Adrenal gland (tissue), 12 donors: ENCODE results near the gene GRIFIN. TPM values are rescaled to one million over a fixed set of nuclear protein-coding genes. Genes with fewer than 3 reads are reported as not detected.

Experiments
- DNase-seq, 7 donors: peaks; one replicate each; pipeline ENCODE4 v3.0.0-alpha.2; 2019 to 2020
- H3K27ac ChIP-seq, 5 donors: fragments of 200-600 bp; sonication (generic) in 4 of 5; 1 replicate in 3 of 5; 2 replicates in 2 of 5; pipeline versions ENCODE4 v1.5.1 to v1.8.0; 2016 to 2020; ENCODE audit warnings: mild to moderate bottlenecking in 1 of 5
- H3K27me3 ChIP-seq: fragments of 200-600 bp; 2 replicates; pipeline ENCODE4 v1.8.0; 2021
- H3K36me3 ChIP-seq, 2 donors: fragments of 200-600 bp; replicated peaks in 1 of 2; 1 replicate in 1 of 2; 2 replicates in 1 of 2; pipeline versions ENCODE4 v1.5.1 to v1.8.0; 2018 to 2022
- H3K4me1 ChIP-seq, 2 donors: fragments of 200-600 bp; replicated peaks in 1 of 2; 1 replicate in 1 of 2; 2 replicates in 1 of 2; pipeline versions ENCODE4 v1.5.1 to v1.8.0; 2018 to 2021
- H3K4me3 ChIP-seq, 4 donors: fragments of 200-600 bp; sonication (generic) in 3 of 4; one replicate each; pipeline ENCODE4 v1.5.1; 2016 to 2018
- H3K9me3 ChIP-seq, 3 donors: fragments of 200-600 bp; sonication (generic) in 1 of 3; replicated peaks in 1 of 3; 1 replicate in 2 of 3; 2 replicates in 1 of 3; pipeline versions ENCODE4 v1.5.1 to v1.8.0; 2016 to 2021
- CTCF ChIP-seq, 6 experiments: fragments of 450-650 bp in 4 of 6; fragments of 200-600 bp in 2 of 6; sonication (generic) in 1 of 6; IDR thresholded peaks; 1 replicate in 5 of 6; 2 replicates in 1 of 6; pipeline versions ENCODE4 v1.5.1 to v1.8.0; 2016 to 2021; ENCODE audit warnings: antibody characterized with exemption in 6 of 6, mild to moderate bottlenecking in 2 of 6, moderate library complexity in 1 of 6
- POLR2A ChIP-seq, 2 donors: fragments of 450-650 bp; IDR thresholded peaks; one replicate each; pipeline ENCODE4 v1.6.1; 2017; ENCODE audit warnings: antibody characterized with exemption in 2 of 2, mild to moderate bottlenecking in 2 of 2, moderate library complexity in 1 of 2
- WGBS, 4 donors: extraction: QIAGEN DNeasy Blood & Tissue Kit in 2 of 4; methylation state at CpG; one replicate each; pipeline versions ENCODE4 v1.1.5 to v1.1.7; 2013 to 2017; 5-methylcytosine and 5-hydroxymethylcytosine counted together
- intact Hi-C, 2 donors: fragments of 100-400 bp; cut with DNase I; formaldehyde crosslinking; loops; one replicate each; pipeline versions ENCODE4 v1.14.1 to v1.15.0; 2022 to 2023
- polyA plus RNA-seq, 3 donors: library from polyadenylated mRNA; stranded (reverse); fragments of 200-250 nt in 2 of 3; fragments of 350-450 nt in 1 of 3; fragmentation: Illumina TruSeq in 1 of 3; extraction: RNeasy Lipid Tissue Mini Kit (QIAGEN cat#74804) in 1 of 3; gene quantifications; one replicate each; pipeline ENCODE4 v1.2.3, GENCODE V29; 2013 to 2014
- total RNA-seq, 9 donors: library from RNA; depleted of rRNA in 4 of 9; stranded (reverse); fragments of >200 nt in 4 of 9; fragments of 120-200 nt in 1 of 9; fragmentation: NEBNext Ultra II Directional in 1 of 9; extraction: Animal tissue kit (Norgen Biotek cat#: 25700) in 1 of 9; gene quantifications; one replicate each; pipeline versions ENCODE4 v1.1.0 to v1.2.4, GENCODE V29; 2013 to 2023
- donor health status: healthy with polysubstance abuse.
- donor health status: Bipolar disorder and iron deficiency.
- donor health status: DM: yes; HTN: yes; CAD: no.
- donor health status: DM: no; HTN: no; CAD: no.
- donor health status: DM: no; HTN: no; CAD: no.
- donor health status: DM: yes; HTN: yes; CAD: no.

The GRIFIN gene
- total and polyA plus RNA-seq, 12 donors, result not detected

- Histone ChIP-seq H3K9me3 (no peaks in the 10 kb centered on the region), H3K36me3 (peaks cover 0 to 12% of the 10 kb centered on the region in 2 donors), H3K27me3 (no peaks in the 10 kb centered on the region), H3K27ac (no peak overlapping the region), H3K4me1 (peaks cover 37 to 58% of the 10 kb centered on the region in 2 donors), H3K4me3 (peak overlapping the region in 1 of 4 donors; percentile 71)
- intact Hi-C loops, result no loop called here
- DNase-seq, result no peak
- 40 to 70% (median 48%) methylated on average over 8 to 21 of the region's 21 CpGs; no CpG with 5 or more reads in 1 of the 4 donors for WGBS, 4 donors
- TF ChIP-seq POLR2A (IDR thresholded peaks at IDR 0.05) (no peak), CTCF (IDR thresholded peaks at IDR 0.05) (no peak)
Measured at GRCh38 chr7:2521341-2521745, 45.1 kb upstream of the GRIFIN start.

- no peak overlapping the region for H3K27ac ChIP-seq
- no peaks in the 10 kb centered on the region for H3K27me3 ChIP-seq
- H3K4me1 ChIP-seq, result peaks cover 37 to 55% of the 10 kb centered on the region in 2 donors
Measured at GRCh38 chr7:2520761-2521290, 44.6 kb upstream of the GRIFIN start.

GRCh38 chr7:2520131-2520760 is 44.0 kb upstream of the GRIFIN start:
- TF ChIP-seq CTCF (IDR thresholded peaks at IDR 0.05) (peak in 2 of 6 experiments; percentile 18 to 20), POLR2A (IDR thresholded peaks at IDR 0.05) (no peak)
- peak in 1 of 7 donors; percentile 42 for DNase-seq
- Histone ChIP-seq H3K36me3 (peaks cover 0 to under 1% of the 10 kb centered on the region in 2 donors), H3K27me3 (no peaks in the 10 kb centered on the region), H3K27ac (peak overlapping the region in 1 of 5 donors; percentile 85), H3K4me1 (peaks cover 37 to 50% of the 10 kb centered on the region in 2 donors), H3K9me3 (no peaks in the 10 kb centered on the region), H3K4me3 (peak overlapping the region in 2 of 4 donors; percentile 23 to 71)
- intact Hi-C loops, result no loop called here
- 6 to 23% (median 14%) methylated on average over 2 to 37 of the region's 37 CpGs for WGBS, 4 donors

More at GRCh38 chr7:2520761-2521290, 44.6 kb upstream of the GRIFIN start:
- no peak for TF ChIP-seq CTCF (IDR thresholded peaks at IDR 0.05)
- no peak for TF ChIP-seq POLR2A (IDR thresholded peaks at IDR 0.05)
- intact Hi-C loops, result no loop called here
- 29 to 44% (median 41%) methylated on average over 2 to 12 of the region's 12 CpGs for WGBS, 4 donors
- H3K4me3 ChIP-seq, result peak overlapping the region in 1 of 4 donors; percentile 71
- DNase-seq, result no peak
- H3K36me3 ChIP-seq, result peaks cover 0 to 6% of the 10 kb centered on the region in 2 donors
- H3K9me3 ChIP-seq, result no peaks in the 10 kb centered on the region

GRCh38 chr7:2519119-2519930 is 43.1 kb upstream of the GRIFIN start, which contains the start of gene LFNG:
LFNG (plus strand) TSS chr7:2519774; CDS start chr7:2519862, 88 bp downstream.
- Histone ChIP-seq H3K9me3 (no peaks in the 10 kb centered on the region), H3K27ac (peak within 1 kb of the TSS in 2 of 5 donors; percentile 57 to 85), H3K4me3 (peak within 1 kb of the TSS in 2 of 4 donors; percentile 23 to 71), H3K4me1 (peaks cover 32 to 44% of the 10 kb centered on the region in 2 donors), H3K36me3 (no peaks in the 10 kb centered on the region), H3K27me3 (no peaks in the 10 kb centered on the region)
- intact Hi-C loops, result loop anchor here in 1 of 2 donors (2.0 kb wide), 1 partner anchor 41 kb away; no protein-coding TSS in a partner anchor
- TF ChIP-seq POLR2A (IDR thresholded peaks at IDR 0.05), result peak; percentile 90 to 91
- TF ChIP-seq CTCF (IDR thresholded peaks at IDR 0.05), result peak in 1 of 6 experiments; percentile 24
- peak; percentile 80 to 90 (median 89) for DNase-seq
- WGBS, 4 donors, result 0 to 1% (median 1%) methylated on average over 56 to 86 of the region's 95 CpGs; no CpG with 5 or more reads in 1 of the 4 donors
